Naive thymus-derived CD8-positive, alpha-beta T cell (primary cell): Measurements from ENCODE around the gene GATA3. TPM values are rescaled to one million over a fixed set of nuclear protein-coding genes. Genes with fewer than 3 reads are reported as not detected.

Experiments
- ATAC-seq, 2 donors: fragments of 150-1000 bp; cut with Tn5 transposase in 1 of 2; sonication (Bioruptor Pico), chemical (Tn5 transposase) in 1 of 2; 1 replicate in 1 of 2; 2 replicates in 1 of 2; pipeline ENCODE4 v1.10.0; 2021; ENCODE audit warnings: mild to moderate bottlenecking in 2 of 2, moderate library complexity in 2 of 2
- POLR2A ChIA-PET: fragments of 350-600 bp; sonication (Branson Sonifier 250); formaldehyde crosslinking; loops from one replicate; lab custom pipeline; 2021; ENCODE audit warnings: antibody characterized with exemption; lab: Charles Lee
- DNase-seq, 10 donors: peaks; one replicate each; pipeline versions ENCODE4 v3.0.0 to v3.0.0-alpha.2; 2020 to 2022
- H3K27ac Mint-ChIP-seq, 10 donors: one replicate each; pipeline ENCODE4 v1.8.0; 2020 to 2022; ENCODE audit warnings: mild to moderate bottlenecking in 10 of 10, mixed read lengths in 10 of 10, moderate library complexity in 4 of 10, inconsistent platforms in 1 of 10
- H3K27me3 Mint-ChIP-seq, 5 donors: one replicate each; pipeline ENCODE4 v1.8.0; 2021 to 2022; ENCODE audit warnings: mixed read lengths in 5 of 5
- H3K36me3 Mint-ChIP-seq, 3 donors: one replicate each; pipeline ENCODE4 v1.8.0; 2020 to 2022; ENCODE audit warnings: mixed read lengths in 3 of 3, mild to moderate bottlenecking in 2 of 3, inconsistent platforms in 1 of 3
- H3K4me1 Mint-ChIP-seq, 4 donors: one replicate each; pipeline ENCODE4 v1.8.0; 2021 to 2022; ENCODE audit warnings: mixed read lengths in 4 of 4
- H3K4me3 Mint-ChIP-seq, 10 donors: one replicate each; pipeline ENCODE4 v1.8.0; 2020 to 2022; ENCODE audit warnings: mild to moderate bottlenecking in 10 of 10, mixed read lengths in 10 of 10, moderate library complexity in 6 of 10, inconsistent platforms in 1 of 10
- H3K9me3 Mint-ChIP-seq, 9 donors: one replicate each; pipeline ENCODE4 v1.8.0; 2020 to 2022; ENCODE audit warnings: mixed read lengths in 9 of 9, mild to moderate bottlenecking in 3 of 9, inconsistent platforms in 1 of 9, moderate library complexity in 1 of 9
- polyA plus RNA-seq, 3 donors: library from polyadenylated mRNA; unstranded; fragments of 300-500 nt; fragmentation: Illumina TruSeq; gene quantifications; one replicate each; pipeline ENCODE4 v1.2.3, GENCODE V29; 2021
- total RNA-seq, 8 experiments: library from RNA in 2 of 8; stranded (reverse) in 2 of 8; gene quantifications; one replicate each; pipeline ENCODE4 v1.2.3 and lab custom pipeline; 2021 to 2026

The GATA3 gene
- total and polyA plus RNA-seq, 5 experiments from 2014 or later: 20.5 to 27.7 (median 23.9) TPM

DNA sequence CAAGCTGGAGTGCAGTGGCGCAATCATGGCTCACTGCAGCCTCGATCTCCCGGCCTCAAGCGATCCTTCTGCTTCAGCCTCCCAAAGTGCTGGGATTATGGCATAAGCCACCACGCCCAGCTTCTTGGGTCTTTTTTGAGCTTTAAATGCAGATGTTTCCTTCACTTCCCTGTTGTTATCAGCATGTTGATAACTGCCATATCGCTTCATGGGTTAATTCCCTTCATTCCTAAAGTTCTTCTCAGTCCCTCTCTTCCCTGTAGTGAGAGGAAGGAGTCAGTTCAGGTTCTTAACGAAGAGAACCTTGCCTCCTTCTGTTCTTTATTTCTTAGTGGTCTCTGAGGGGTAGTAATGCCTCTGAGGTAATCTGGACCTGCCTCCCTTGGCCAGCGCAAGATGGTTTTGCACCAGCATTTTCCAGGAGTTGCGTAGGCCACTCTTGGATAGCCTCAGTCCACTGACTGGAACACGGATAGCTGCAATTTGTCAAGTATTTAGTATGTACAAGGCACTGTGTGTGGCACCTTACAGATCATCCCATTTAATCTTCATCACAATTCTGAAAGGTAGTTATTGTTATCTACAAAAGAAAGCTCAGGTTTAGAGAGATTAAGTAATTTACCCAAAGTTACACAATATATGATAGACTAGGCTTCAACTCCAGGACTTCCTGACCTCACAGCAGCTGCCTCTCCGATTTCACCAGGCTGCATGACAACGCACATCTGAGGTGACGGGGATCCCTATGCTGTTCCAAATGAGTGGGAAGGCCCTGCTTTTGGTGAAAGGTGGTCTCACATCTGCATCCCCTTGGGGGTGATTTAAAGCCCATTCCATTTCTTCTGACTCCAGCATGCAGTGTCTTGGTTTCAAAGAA lies 60.5 kb downstream of the GATA3 start:
- H3K36me3 Mint-ChIP-seq: no peaks in the 10 kb centered on the region
- no peaks in the 10 kb centered on the region for H3K27me3 Mint-ChIP-seq
- ATAC-seq: no peak
- peak overlapping the region in 1 of 10 donors; percentile 39 for H3K27ac Mint-ChIP-seq
- H3K9me3 Mint-ChIP-seq: no peaks in the 10 kb centered on the region
- no peak for DNase-seq
- POLR2A ChIA-PET: no interaction called here
- H3K4me3 Mint-ChIP-seq: no peak overlapping the region
- H3K4me1 Mint-ChIP-seq: peaks cover 0 to 4% (median 2%) of the 10 kb centered on the region in 4 donors

DNA sequence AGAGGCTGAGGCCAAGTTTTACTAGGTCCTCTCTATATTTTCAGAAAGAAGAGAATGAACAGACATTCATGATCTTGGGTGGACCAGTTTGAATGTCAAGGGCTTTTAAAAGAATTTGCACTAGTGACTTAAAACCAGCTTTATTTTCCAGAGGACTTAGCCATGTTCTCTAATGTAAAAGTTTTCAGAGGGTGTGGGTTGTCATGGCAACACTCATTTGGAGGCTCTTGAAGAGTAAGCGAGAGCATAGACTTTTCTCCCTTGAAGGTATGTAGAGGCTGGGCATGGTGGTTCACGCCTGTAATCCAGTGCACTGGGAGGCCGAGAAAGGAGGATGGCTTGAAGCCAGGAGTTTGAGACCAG lies 61.1 kb downstream of the GATA3 start:
- POLR2A ChIA-PET: no interaction called here
- Mint-ChIP-seq H3K27ac (peak overlapping the region in 1 of 10 donors; percentile 8), H3K9me3 (no peaks in the 10 kb centered on the region), H3K27me3 (no peaks in the 10 kb centered on the region), H3K36me3 (no peaks in the 10 kb centered on the region), H3K4me1 (peaks cover 0 to 4% (median 2%) of the 10 kb centered on the region in 4 donors), H3K4me3 (no peak overlapping the region)
- DNase-seq (no peak), ATAC-seq (no peak)

DNA sequence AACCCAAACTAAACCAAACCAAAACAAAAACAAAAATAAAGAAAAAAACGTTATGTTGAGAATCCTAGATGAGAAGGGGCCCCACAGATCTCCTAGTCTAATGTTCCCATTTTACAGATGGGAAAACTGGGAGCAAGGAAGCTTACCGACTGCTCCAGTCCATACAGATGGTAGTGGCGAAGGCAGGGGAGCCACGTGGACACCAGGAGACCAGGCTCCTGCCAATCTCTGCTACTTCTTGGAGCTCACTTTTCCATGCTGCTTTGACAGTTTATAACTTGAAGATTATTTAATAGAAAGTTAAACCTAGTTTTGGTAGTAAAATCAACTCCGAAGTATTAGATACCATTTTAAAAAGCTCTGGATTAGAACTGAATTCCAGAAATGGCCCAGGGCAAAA lies 62.0 kb downstream of the GATA3 start:
- H3K36me3 Mint-ChIP-seq: no peaks in the 10 kb centered on the region
- no peaks in the 10 kb centered on the region for H3K27me3 Mint-ChIP-seq
- POLR2A ChIA-PET: no interaction called here
- no peak overlapping the region for H3K27ac Mint-ChIP-seq
- no peaks in the 10 kb centered on the region for H3K9me3 Mint-ChIP-seq
- no peak overlapping the region for H3K4me3 Mint-ChIP-seq
- no peak for ATAC-seq
- peaks cover under 1 to 9% (median 4%) of the 10 kb centered on the region in 4 donors for H3K4me1 Mint-ChIP-seq
- DNase-seq: no peak

DNA sequence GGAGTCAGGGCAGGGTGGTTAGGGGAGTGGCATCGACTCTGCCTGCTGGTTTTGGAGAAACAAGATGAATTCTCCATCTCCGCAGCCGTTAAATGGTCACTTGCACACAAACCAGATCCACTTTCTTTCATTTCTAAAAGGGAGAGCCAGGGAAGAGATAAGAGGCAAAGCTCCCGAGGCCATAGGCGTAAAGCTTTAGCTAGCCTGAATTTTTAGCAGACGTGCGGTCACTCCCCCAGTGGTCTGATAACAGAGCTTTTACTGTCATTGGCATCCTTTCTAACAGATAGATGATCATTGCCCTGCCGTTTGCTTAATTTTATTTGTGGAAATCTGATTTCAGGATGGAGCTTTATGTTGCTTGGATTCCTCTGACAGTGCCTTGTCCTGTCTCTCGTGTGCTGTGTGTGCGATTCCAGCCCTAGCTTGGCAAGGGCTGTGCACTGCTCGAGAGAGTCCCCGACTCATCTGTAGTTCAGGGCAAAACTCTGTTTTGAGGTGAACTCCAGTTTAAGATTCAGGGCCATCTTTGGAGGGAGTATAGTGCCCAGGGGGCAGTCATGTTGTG lies 62.5 kb downstream of the GATA3 start:
- Mint-ChIP-seq H3K4me3 (no peak overlapping the region), H3K27me3 (no peaks in the 10 kb centered on the region), H3K36me3 (no peaks in the 10 kb centered on the region), H3K4me1 (peaks cover 3 to 14% (median 7%) of the 10 kb centered on the region in 4 donors), H3K9me3 (no peaks in the 10 kb centered on the region), H3K27ac (no peak overlapping the region)
- DNase-seq (no peak), ATAC-seq (no peak)
- POLR2A ChIA-PET: no interaction called here

DNA sequence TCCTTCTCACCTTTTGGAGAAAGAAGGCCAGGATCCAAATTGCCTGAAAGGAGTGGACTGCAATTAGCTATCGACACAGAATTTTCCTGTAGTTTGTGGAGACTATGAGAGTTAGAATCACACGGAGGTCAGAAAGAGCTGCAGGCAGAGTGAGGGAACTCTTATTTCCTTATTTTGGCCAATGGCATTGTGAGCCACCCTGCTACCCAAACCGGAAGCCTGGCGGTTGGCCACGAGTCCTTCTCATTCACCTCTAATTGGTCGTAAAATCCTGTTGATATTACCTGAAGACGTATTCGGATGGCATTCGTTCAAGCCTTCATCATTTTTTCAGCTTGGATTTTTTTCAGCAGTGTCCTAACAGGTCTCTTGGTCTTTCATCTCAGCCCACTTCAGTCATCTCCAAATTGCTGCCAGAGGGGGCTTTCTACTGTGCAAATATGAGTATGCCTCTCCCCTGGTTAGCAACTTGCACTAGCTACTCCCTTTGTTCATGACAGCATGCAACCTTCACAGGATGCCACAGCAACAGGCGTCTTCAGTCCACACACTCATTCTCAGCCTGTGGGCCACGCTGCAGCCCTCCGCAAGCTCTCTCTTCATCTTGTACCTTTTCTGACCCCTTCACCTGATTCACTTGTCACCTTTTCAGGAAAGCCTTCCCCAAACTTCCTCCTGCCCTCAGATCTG lies 66.9 kb downstream of the GATA3 start:
- peaks cover 3 to 14% (median 9%) of the 10 kb centered on the region in 4 donors for H3K4me1 Mint-ChIP-seq
- no peaks in the 10 kb centered on the region for H3K36me3 Mint-ChIP-seq
- H3K9me3 Mint-ChIP-seq: no peaks in the 10 kb centered on the region
- POLR2A ChIA-PET: no interaction called here
- no peak for DNase-seq
- peak in 1 of 2 donors; percentile 60 for ATAC-seq
- no peak overlapping the region for H3K27ac Mint-ChIP-seq
- peaks cover 0 to 1% (median 0%) of the 10 kb centered on the region in 5 donors for H3K27me3 Mint-ChIP-seq
- peak overlapping the region in 4 of 10 donors; percentile 1 to 54 (median 30) for H3K4me3 Mint-ChIP-seq

DNA sequence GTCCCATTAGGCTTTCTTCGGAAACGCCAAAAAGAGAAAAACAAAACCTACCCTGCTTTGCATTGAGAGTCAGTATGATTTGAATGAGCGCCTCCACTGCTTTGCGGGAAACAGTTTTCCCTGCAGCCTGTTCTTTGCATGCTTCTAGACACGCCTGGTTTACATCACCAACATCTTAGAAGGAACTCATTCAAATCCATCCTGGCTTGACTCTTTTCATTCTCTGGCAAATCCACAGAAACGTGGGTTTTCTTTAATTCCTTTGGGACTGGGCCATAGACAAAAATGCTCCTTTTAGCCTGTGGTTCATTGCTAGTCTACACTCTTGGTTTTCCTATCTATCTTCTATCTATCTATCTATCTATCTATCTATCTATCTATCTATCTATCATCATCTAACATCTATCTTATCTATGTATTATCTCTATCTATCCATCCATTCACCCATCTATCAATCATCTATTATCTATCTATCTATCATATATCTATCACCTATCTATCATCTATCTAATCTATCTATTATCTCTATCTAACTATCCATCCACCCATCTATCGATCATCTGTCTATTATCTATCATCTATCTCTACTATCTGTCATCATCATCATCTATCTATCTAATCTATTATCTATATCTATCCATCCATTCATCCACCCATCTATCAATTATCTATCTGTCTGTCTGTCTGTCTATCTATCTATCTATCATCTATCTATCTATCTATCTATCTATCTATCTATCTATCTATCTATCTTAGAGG lies 68.3 kb downstream of the GATA3 start:
- ATAC-seq: no peak
- Mint-ChIP-seq H3K27ac (no peak overlapping the region), H3K4me1 (peaks cover 3 to 14% (median 9%) of the 10 kb centered on the region in 4 donors), H3K27me3 (peaks cover 0 to 1% (median 0%) of the 10 kb centered on the region in 5 donors), H3K4me3 (no peak overlapping the region), H3K9me3 (no peaks in the 10 kb centered on the region), H3K36me3 (no peaks in the 10 kb centered on the region)
- POLR2A ChIA-PET: no interaction called here
- DNase-seq: no peak

DNA sequence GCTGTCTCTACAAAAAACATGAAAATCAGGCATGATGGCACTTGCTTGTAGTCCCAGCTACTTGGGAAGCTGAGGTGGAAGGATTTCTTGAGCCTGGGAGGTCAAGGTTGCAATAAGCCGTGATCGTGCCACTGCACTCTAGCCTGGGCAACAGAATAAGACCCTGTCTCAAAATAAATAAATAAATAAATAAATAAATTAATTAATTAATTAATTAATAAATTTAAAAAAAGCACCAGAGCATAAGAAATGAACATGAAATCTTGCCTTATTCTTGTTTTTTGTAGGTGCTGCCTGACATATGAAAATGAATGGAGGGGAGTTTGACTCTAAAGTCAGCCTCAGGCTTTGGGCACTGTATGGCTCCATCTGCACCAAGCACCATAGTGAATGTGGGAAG lies 69.9 kb downstream of the GATA3 start:
- H3K36me3 Mint-ChIP-seq: no peaks in the 10 kb centered on the region
- H3K9me3 Mint-ChIP-seq: no peaks in the 10 kb centered on the region
- H3K4me3 Mint-ChIP-seq: no peak overlapping the region
- POLR2A ChIA-PET: no interaction called here
- peak overlapping the region in 1 of 10 donors; percentile 24 for H3K27ac Mint-ChIP-seq
- ATAC-seq (no peak), DNase-seq (no peak)
- peaks cover 0 to 1% (median 0%) of the 10 kb centered on the region in 5 donors for H3K27me3 Mint-ChIP-seq
- peaks cover 3 to 14% (median 9%) of the 10 kb centered on the region in 4 donors for H3K4me1 Mint-ChIP-seq

Other genes starting within 250 kb of the GATA3 start
- 10 to 100 TPM; 24.4 to 24.6 TPM for gene TAF3, start 236.2 kb upstream of the GATA3 start, total RNA-seq
- gene TAF3, start 236.2 kb upstream of the GATA3 start, polyA plus RNA-seq: 10 to 100 TPM in 2 of 3 donors, 1 to 10 TPM in 1; 6.8 to 16.4 (median 11.0) TPM